Activated CD8-positive, alpha-beta memory T cell treated with anti-CD3 and anti-CD28 coated beads, Interleukin-2, amount 50 U/mL, for 48 hours (primary cell): ENCODE results near the gene MVB12B.

Source experiments
- DNase-seq: peaks from one replicate; pipeline ENCODE4 v3.0.0-alpha.2; 2020

MVB12B gene

DNA sequence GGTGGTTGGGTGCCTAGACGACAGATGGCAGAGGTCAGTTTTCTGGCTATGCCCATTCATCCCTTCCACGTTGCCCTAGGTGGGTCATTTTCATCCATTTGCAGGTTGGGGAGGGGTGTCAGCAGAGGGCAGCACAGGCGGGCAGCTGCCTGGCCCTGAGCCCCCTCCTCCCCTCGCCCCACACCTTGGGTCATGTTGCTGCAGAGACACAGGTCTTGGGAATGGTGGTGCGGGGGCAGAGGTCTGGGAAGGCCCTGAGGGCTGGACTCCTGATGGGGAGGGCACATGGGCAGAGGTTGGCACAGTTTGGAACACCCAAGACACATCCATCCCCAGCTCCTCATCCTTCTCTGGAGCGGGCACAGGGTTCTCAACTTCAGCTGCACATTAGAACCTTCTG lies 183.9 kb downstream of the MVB12B start:
- no peak for DNase-seq

DNA sequence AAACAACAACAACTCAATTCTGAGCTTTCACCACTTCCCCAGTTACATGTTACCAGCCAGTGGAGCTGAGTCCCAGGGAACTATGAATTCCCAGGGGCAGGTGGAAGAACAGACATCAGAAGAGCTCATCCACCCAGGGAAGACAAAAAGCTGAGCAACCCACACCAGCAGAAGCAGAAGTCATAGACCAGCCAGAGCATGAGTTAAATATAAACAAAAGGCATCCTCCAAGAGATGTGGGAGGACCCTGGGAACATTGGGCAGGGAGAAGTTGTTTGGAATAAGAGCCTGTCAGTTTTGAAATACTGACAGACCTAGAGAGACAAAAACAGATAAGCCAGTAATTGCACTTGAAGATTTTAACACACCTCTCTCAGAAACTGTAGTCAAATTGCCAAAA lies 184.8 kb downstream of the MVB12B start:
- no peak for DNase-seq

- DNase-seq, result no peak
These were observed 186.8 kb downstream of the MVB12B start for GRCh38 chr9:126513159-126514036.

DNA sequence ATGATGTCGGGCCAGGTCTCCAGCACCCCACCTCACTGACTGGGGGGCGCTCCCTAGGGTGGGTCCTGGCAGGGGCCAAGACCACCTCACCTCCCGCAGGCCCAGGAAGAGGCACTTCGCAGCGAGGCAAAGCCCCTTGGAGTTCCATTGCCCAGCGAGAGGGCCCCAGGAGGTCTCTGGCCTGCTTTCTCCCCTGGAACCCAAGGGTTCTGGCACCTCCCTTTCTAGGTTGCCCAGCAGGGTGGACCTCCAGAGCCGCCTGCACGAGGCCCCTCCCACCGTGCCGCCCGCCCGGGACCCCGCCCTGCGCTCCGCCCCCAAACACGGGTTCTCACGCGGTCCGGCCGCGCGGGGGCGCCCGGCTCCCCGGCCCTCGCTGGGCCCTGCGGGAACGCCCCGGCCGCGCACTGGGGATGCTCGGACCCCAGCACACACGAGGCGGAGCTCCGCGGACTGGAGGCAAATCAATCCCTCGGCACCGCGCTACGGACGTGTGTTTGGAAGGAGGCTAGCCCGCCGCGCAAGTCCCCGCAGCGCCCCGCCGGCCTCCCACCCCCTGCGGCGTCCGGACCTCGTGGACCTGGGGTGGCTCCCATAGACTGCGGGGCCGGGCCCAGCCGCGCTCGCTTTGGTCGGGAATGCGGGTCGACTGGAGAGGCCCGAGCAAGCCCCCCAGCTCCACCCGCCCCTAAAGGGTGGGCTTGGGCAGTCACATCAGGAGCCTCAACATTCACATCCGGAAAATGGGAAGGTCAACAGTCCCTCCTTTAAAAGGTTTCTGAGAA lies 187.6 kb downstream of the MVB12B start:
- DNase-seq, result peak; percentile 86

DNA sequence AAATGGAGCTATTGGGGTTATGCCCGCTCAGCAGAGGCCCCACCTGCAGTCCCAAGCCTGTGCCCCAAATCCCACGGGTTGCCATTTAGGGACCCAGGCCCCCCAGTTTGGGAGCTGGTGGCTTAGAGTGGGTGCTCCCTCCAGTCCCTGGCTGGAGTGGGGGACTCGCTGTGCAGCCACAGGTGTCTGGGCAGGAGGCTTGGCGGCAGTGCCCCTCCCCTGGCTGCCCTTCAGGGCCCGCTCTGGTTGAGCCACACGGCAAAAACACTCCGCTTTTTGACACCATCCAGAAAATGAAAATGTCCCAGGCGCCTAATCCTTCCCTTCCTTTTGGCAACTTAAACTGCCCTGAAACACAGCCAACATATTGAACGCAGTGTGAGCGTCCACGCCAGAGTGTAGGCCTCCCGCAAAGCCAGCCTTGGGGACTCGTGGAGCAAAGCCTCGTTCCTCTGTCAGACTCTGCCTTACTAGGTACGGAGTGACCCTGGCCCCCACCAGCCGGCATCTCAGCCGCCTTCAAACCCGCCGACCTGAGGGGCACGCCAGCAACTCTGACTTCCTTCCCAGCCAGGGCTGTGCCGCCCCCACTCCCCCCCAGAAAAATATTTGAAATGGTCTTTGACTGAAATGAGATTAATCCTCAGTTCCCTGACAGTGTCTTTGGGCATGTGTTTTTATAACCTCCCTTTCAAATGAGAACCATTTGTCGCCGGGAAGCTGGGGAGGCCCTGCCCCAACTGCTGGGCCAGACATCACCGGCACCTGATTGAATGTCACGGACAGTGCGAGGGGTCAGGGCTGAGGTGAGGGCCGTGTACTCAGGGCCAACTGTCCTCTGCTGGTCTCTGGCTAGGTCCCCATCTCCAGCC lies 188.6 kb downstream of the MVB12B start:
- no peak for DNase-seq

DNA sequence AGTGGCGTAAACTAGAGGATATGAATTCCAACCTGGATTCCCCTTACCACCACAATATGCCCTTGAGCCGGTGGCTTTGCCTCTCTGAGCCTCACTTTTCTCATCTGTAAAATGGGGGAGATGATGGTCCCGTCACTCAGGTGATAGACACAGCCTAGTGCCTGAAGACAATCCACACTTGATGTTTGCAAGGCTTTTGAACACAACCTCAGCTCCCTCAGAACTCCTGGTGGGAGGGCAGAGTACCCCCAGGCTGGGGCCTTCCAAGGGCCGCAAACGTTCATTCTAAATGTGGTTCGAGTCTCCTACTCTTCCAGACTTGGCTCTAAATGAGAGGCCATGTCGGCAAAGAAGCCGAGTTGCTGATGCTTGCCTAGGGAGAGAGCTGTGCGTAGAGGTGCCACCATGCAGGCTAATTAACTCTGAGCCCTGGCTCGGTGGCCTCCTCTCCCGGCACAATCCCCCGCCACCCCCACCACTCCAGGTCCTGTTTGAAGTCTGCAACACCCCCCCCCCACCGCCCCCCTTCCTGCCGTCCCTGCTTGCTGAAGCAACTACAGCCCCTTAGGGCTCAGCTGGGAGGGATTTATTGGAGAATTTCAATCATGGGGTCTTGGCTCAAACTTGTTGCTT lies 189.4 kb downstream of the MVB12B start:
- no peak for DNase-seq

- no peak for DNase-seq
These were observed 189.9 kb downstream of the MVB12B start for GRCh38 chr9:126516561-126516935.

GRCh38 chr9:126516936-126517832 lies 190.6 kb downstream of the MVB12B start:
- DNase-seq, result peak; percentile 80

DNA sequence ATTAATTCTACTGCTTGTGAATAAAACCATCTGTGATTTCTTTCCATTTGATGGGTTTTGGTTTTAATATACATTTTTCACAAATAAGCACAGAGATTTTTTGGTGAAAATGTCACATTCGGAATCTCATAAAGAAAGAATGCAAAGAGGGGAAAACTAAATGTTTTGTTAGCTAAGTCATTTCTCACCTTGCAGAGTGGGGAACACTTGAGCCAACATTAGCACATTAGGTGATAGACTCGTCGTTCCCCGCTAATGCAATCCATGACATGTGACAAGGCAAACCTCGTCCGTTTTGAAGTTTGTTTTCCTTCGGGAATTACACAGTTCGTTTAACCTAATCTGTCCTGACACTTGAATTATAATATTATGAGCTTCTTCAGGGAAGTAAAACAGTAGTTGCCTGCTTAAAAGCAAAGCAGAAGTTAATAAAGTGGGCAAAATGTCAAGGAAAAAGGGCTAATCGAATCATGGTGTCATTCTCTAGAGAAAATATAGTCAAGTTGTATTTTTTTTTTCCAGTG lies 191.3 kb downstream of the MVB12B start:
- no peak for DNase-seq

DNA sequence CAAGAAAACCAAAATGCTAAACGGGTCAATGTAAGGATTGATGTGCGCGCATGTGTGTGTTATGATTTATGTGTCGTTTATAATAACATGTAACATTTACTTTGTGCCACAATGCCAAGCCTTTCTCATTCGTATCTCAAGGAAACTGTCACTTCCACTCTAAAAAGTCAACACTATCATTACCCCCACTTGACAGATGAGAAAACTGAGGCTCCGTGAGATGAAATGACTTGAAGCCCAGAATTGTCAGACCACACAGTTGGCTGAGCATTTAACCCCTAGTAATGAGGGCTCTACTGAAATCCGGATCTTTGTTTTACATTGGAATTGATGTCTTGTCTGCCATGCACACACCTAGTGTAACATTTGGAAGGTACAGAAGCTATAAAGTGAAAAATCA lies 192.1 kb downstream of the MVB12B start:
- DNase-seq, result no peak

- no peak for DNase-seq
These were observed 193.2 kb downstream of the MVB12B start for GRCh38 chr9:126519660-126520420.

- DNase-seq, result no peak
These were observed 193.8 kb downstream of the MVB12B start for GRCh38 chr9:126520453-126520852.

DNA sequence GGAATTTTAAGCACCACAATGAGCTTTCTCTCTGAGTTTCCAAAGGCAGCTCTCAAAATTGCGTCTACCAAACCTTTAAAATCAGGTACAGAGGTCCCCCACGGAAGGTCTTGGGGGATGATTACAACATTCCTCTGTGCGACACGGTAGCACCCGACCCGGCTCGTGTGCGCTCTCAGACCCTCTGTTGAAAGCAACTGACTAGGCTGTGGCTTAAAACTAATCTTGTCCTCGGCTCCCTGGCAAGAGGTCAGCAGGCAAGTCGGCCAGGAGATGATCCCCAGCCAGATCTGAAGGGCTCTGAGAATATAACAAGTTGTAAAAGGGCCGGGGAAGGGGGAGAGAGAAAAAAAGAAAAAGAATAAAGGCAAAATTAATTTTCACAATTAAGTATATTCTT lies 194.5 kb downstream of the MVB12B start:
- DNase-seq, result no peak

- no peak for DNase-seq
These were observed 194.9 kb downstream of the MVB12B start for GRCh38 chr9:126521551-126521950.

GRCh38 chr9:126521976-126522590 lies 195.5 kb downstream of the MVB12B start:
- DNase-seq, result no peak

DNA sequence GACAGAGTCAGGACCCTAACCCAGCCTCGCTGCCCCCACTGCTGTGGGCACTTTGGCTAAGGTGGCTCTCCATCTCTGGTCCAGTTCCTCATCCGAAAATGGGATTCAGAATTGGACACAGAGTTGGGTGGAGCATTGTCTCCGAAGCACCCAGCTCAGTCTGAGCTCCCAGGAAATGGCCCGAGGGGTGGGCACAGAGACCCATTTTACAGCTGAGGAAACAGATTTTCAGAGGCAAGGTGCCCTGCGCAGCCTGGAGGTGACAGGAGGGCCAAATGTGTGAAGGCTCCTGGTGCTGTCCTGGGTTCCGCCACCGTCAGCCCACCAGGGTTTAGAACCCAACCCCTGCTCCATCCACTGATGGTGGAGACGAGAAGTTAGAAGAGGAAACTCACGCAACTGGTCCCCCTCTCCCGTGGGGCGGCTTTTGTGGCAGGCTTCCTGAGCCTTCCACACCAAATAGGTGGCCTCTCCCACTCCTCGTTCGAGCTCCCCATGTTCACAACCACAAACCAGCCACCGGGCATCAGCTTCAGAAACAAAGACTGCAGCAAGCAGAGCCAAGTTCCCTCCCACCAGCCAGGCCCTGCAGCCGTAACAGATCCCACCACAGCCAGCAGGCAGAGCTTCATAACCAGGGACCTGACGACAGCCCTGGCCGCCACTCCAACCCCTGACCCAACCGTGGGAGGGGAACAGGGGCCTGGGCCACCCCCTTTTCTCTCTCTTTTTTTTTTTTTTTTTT lies 196.2 kb downstream of the MVB12B start:
- no peak for DNase-seq

GRCh38 chr9:126523611-126524111 lies 197.0 kb downstream of the MVB12B start:
- DNase-seq, result no peak

DNA sequence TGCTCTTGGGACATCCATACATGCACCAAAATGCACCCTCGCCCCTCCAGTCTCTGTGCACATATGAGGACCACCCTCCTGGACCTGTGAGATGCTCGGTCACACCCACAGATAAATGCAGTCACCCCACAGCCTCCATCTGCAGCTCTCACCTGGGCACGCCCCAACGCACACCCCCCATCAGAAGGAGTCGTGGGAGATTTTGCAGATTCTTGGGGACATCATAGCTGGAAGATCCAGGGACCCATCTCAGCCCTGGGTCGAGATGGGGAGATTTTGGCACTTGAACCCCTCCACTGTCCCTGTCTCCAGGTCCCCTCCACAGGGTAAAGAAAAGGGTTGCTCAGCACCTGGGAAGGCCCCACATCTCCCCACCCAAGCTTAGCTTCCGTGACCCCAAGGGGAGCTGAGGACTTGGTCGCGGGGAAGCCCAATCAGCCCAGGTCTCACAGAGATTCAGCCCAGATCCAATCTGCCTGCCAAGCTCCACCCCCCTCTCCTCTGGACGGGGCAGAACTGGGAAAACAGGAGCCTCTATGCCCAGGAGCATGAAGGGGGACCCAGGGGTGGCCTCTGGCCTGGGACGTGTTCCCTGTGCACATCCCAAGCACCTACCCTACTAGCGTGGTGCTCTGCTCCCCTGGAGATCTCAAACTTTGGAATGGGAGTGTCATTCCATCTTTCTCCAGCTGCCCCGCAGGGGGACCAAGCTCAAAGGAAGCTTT lies 197.9 kb downstream of the MVB12B start:
- DNase-seq, result no peak
